CD4-positive, alpha-beta T cell treated with Interleukin-1 beta for 1 hour (primary cell): ENCODE data around the gene EGLN1.

Experiments used
- DNase-seq, 2 donors: peaks; one replicate each; pipeline ENCODE4 v3.0.0-alpha.2; 2020 to 2022

Gene EGLN1

GRCh38 chr1:231395076-231395997 is 26.8 kb downstream of the EGLN1 start:
- DNase-seq, result no peak

- DNase-seq, result no peak
These were observed 28.4 kb downstream of the EGLN1 start for GRCh38 chr1:231393668-231394067.

- DNase-seq, result no peak
These were observed 29.5 kb downstream of the EGLN1 start for GRCh38 chr1:231392389-231393131.

- DNase-seq, result no peak
These were observed 32.0 kb downstream of the EGLN1 start for GRCh38 chr1:231390071-231390470.

GRCh38 chr1:231387770-231388669 is 34.1 kb downstream of the EGLN1 start:
- DNase-seq, result no peak

- DNase-seq, result no peak
These were observed 35.6 kb downstream of the EGLN1 start for GRCh38 chr1:231386466-231386865.

- no peak for DNase-seq
These were observed 36.7 kb downstream of the EGLN1 start for GRCh38 chr1:231385416-231385748.

GRCh38 chr1:231384696-231385415 is 37.2 kb downstream of the EGLN1 start:
- no peak for DNase-seq

- DNase-seq, result peak in 1 of 2 donors; percentile 15
These were observed 38.8 kb downstream of the EGLN1 start for GRCh38 chr1:231383159-231383860.

GRCh38 chr1:231382426-231382825 is 39.7 kb downstream of the EGLN1 start:
- DNase-seq, result no peak

- no peak for DNase-seq
These were observed 40.4 kb downstream of the EGLN1 start for GRCh38 chr1:231381729-231382128.

GRCh38 chr1:231376875-231377549 is 45.1 kb downstream of the EGLN1 start:
- no peak for DNase-seq

- DNase-seq, result no peak
These were observed 46.0 kb downstream of the EGLN1 start for GRCh38 chr1:231376101-231376500.

- no peak for DNase-seq
These were observed 47.7 kb downstream of the EGLN1 start for GRCh38 chr1:231374394-231374793.

GRCh38 chr1:231372501-231372900 is 49.6 kb downstream of the EGLN1 start:
- DNase-seq, result no peak

GRCh38 chr1:231369282-231369681 is 52.8 kb downstream of the EGLN1 start:
- DNase-seq, result no peak

- DNase-seq, result no peak
These were observed 57.9 kb downstream of the EGLN1 start for GRCh38 chr1:231364192-231364591.

- no peak for DNase-seq
These were observed 58.5 kb downstream of the EGLN1 start for GRCh38 chr1:231363624-231364023.

GRCh38 chr1:231362325-231362724 is 59.8 kb downstream of the EGLN1 start:
- no peak for DNase-seq

- peak in 1 of 2 donors; percentile 23 for DNase-seq
These were observed 63.0 kb downstream of the EGLN1 start for GRCh38 chr1:231359113-231359512.

- DNase-seq, result peak; percentile 40 to 69
These were observed 64.2 kb downstream of the EGLN1 start for GRCh38 chr1:231357831-231358354.
